Astrocyte of the spinal cord (primary cell): ENCODE data around the gene CORO6.
"Not testable (repeated sequence)": the region's sequence is repeated elsewhere in the genome, so short reads cannot be mapped to it uniquely, and the experiment has no call there.

Experiments
- DNase-seq: peaks from one replicate; pipeline ENCODE4 v3.0.0; 2011; ENCODE audit warnings: low read depth, low spot score
- H3K4me3 ChIP-seq: 2 replicates; pipeline ENCODE4 v1.5.1; 2011; ENCODE audit warnings: low read depth, mild to moderate bottlenecking, low read length, moderate library complexity
- CTCF ChIP-seq: IDR thresholded peaks from 2 replicates; pipeline ENCODE4 v1.5.1; 2012; ENCODE audit warnings: low read depth, mild to moderate bottlenecking, low read length, inconsistent platforms
- in situ Hi-C: cut with HindIII; loops from 2 replicates; pipeline ENCODE4 v1.10.0; 2017; ENCODE audit warnings: low sequenced_read_pairs

CORO6 gene

GRCh38 chr17:29663155-29663554 is 40.4 kb upstream of the CORO6 start:
- no peak for DNase-seq
- in situ Hi-C loops = no loop called here
- no peak for TF ChIP-seq CTCF
- H3K4me3 ChIP-seq = no peak overlapping the region

GRCh38 chr17:29661213-29661612 is 38.5 kb upstream of the CORO6 start:
- no peak overlapping the region for H3K4me3 ChIP-seq
- in situ Hi-C loops = no loop called here
- no peak for DNase-seq
- TF ChIP-seq CTCF = no peak

- no peak for TF ChIP-seq CTCF
- in situ Hi-C loops = no loop called here
- DNase-seq = peak; percentile 46
- H3K4me3 ChIP-seq = no peak overlapping the region
These were observed 36.4 kb upstream of the CORO6 start for GRCh38 chr17:29659155-29659554.

GRCh38 chr17:29655323-29655722 is 32.6 kb upstream of the CORO6 start:
- in situ Hi-C loops = no loop called here

GRCh38 chr17:29653995-29654714 is 31.4 kb upstream of the CORO6 start:
- H3K4me3 ChIP-seq = no peak overlapping the region
- TF ChIP-seq CTCF = no peak
- no peak for DNase-seq
- in situ Hi-C loops = no loop called here

More at GRCh38 chr17:29655323-29655722, 32.6 kb upstream of the CORO6 start:
- no peak overlapping the region for H3K4me3 ChIP-seq
- no peak for TF ChIP-seq CTCF
- DNase-seq = no peak

GRCh38 chr17:29652976-29653375 is 30.3 kb upstream of the CORO6 start:
- no peak overlapping the region for H3K4me3 ChIP-seq
- no peak for TF ChIP-seq CTCF
- in situ Hi-C loops = no loop called here

GRCh38 chr17:29651913-29652312 is 29.2 kb upstream of the CORO6 start:
- in situ Hi-C loops, DNase-seq, H3K4me3 ChIP-seq: not testable (repeated sequence)

More at GRCh38 chr17:29652976-29653375, 30.3 kb upstream of the CORO6 start:
- no peak for DNase-seq
